ENCODE measurements around the gene XYLT1.

Gene XYLT1

DNA sequence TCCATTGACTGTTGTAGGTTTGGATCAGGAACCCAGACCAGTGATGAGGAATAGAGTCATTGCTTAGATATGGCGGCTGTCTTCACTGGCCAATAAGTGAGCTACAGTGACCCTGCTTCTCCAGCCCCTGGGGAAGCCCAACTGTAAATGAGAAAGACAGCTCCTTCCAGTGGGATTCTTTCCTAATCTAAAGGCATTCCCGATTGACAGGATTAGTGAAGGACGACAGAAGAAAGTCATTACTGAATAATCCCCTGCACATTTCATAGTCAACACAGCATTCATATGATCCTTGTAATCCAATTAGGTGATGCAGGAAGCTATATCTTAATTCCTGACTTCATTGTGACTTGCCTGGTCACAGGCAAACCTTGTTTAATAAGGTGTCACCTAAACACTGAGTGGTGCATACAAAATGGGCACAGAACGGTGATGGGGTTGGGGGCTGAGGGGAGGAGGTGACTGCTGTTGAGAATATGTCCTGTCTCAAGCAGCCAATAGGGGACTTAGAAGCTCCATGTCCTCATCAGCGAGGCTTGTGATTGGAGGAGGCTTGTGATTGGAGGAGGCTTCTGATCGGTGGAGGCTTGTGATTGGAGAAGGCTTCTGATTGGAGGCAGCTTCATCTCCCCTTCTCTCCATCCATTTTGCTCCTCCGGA, 242.6 kb downstream of the XYLT1 start:
- DNase-seq (ENCODE audit: low read depth in 2 of 2), result no peak

- DNase-seq (ENCODE audit: low read depth in 2 of 2), result no peak
Measured at GRCh38 chr16:17227278-17227677, 243.5 kb downstream of the XYLT1 start.

- no peak for DNase-seq (ENCODE audit: low read depth in 2 of 2)
Measured at GRCh38 chr16:17225541-17225940, 245.2 kb downstream of the XYLT1 start.

DNA sequence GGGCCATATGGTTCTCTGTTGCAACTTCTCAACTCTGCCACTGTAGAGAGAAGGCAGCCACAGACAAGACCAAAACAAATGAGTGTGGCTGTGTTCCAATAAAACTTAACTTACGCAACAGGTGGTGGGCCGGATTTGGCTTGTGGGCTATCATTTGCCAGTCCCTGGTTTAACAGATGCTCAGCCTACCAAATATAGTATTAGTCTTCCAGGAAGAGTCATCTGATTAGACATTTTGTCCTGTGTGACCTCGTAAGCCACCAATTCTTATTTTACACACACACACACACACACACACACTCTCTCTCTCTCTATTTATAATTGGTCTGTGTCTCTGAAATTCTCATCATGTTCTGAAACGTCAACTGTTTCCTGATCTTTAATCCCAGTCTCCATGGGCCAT, 245.9 kb downstream of the XYLT1 start:
- DNase-seq (ENCODE audit: low read depth in 2 of 2), result no peak

GRCh38 chr16:17224350-17224749, 246.4 kb downstream of the XYLT1 start:
- no peak for DNase-seq (ENCODE audit: low read depth in 2 of 2)

- DNase-seq (ENCODE audit: low read depth in 2 of 2), result no peak
Measured at GRCh38 chr16:17223576-17223975, 247.2 kb downstream of the XYLT1 start.

GRCh38 chr16:17222871-17223401, 247.8 kb downstream of the XYLT1 start:
- no peak for DNase-seq (ENCODE audit: low read depth in 2 of 2)

DNA sequence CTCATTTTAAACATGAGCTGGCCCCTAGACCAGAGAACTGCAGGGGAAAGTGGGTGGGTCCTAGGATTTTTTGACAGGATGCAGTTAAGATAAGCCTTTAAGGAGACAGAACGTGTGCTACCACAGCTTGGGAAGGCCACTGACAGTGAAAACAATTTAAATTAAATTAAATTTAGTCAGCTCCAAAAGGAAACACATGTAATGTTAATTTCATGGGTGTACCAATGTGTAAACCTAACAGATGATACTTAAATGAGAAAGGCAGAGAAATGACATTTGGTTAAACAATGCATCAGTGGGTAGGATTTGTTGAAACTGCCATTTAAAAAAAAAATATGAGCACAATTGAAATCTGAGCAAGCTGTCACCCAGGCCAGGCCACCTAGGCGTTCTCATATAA, 250.8 kb downstream of the XYLT1 start:
- DNase-seq (ENCODE audit: low read depth in 2 of 2), result no peak

- DNase-seq (ENCODE audit: low read depth in 2 of 2), result no peak
Measured at GRCh38 chr16:17215936-17216335, 254.8 kb downstream of the XYLT1 start.

DNA sequence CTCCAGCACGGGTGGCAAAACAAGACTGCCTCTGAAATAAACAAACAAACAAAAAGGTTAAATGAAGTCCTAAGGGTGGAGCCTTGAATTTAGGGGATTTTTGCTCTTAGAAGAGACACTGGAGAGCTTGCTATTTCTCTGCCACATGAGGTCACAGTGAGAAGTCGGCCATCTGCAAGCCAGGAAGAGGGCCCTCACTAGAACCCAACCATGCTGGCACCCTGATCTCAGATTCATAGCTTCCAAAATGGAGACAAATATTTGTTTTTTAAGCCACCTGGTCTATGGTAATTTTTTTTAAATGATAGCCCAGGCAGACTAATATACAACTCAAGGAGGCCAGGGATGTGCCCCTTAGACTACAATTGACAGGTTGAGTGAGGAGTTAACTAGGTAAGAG, 255.5 kb downstream of the XYLT1 start:
- DNase-seq (ENCODE audit: low read depth in 2 of 2), result no peak

DNA sequence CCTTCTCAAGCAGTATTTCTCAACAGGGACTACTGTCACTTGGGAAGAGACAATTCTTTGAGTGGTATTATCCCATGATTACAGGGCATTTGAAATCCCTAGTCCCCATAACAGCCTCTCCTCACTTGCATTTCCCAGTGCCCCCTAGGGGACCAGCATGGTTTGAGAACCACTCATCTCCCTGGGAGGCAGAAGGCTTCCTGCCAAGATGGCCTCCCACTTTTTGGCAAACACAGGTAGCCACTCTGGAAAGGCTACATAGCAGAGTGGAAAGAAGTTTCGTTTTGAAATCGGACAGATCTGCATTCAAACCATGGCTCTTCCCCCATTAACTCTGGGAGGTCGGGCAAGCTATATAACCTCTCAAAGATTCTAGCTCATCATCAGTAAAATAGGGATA, 256.8 kb downstream of the XYLT1 start:
- DNase-seq (ENCODE audit: low read depth in 2 of 2), result no peak

DNA sequence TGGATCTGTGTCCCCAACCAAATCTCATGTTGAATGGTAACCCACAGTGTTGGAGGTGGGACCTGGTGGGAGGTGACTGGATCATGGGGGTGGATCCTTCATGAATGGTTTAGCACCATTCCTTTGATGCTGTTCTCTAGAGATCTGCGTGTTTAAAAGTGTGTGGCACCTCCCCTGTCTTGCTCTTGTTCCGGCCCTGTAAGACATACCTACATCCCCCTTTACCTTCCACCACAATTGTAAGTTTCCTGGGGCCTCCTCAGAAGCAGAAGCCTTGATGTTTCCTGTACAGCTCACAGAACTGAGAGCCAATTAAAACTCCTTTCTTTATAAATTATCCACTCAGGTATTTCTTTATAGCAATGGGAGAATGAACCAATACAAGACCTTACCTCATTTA, 257.7 kb downstream of the XYLT1 start:
- DNase-seq (ENCODE audit: low read depth in 2 of 2), result no peak

GRCh38 chr16:17212606-17213005, 258.2 kb downstream of the XYLT1 start:
- no peak for DNase-seq (ENCODE audit: low read depth in 2 of 2)

DNA sequence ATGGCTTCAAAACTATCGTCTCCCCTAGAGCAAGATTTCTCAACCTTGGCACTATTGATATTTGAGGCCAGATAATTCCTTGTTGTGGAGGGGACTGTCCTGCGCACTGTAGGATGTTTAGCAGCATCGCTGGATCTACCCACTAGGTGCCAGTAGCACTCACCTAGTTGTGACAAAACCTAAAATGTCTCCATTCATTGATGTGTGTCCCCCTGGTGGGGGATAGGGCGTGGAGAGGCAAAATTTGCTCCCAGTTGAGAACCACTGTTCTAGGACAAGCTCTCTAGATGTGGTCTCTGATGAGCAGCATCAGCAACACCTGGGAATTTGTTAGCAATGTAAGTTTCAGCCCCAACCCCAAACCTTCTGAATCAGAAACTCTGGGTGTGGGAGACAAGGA, 259.0 kb downstream of the XYLT1 start:
- peak in 1 of 2 experiments; percentile 11 for DNase-seq (ENCODE audit: low read depth in 2 of 2)

GRCh38 chr16:17206712-17207111, 264.0 kb downstream of the XYLT1 start:
- DNase-seq (ENCODE audit: low read depth in 2 of 2), result no peak

- DNase-seq (ENCODE audit: low read depth in 2 of 2), result no peak
Measured at GRCh38 chr16:17205279-17206211, 265.2 kb downstream of the XYLT1 start.

GRCh38 chr16:17204644-17205043, 266.1 kb downstream of the XYLT1 start:
- no peak for DNase-seq (ENCODE audit: low read depth in 2 of 2)

DNA sequence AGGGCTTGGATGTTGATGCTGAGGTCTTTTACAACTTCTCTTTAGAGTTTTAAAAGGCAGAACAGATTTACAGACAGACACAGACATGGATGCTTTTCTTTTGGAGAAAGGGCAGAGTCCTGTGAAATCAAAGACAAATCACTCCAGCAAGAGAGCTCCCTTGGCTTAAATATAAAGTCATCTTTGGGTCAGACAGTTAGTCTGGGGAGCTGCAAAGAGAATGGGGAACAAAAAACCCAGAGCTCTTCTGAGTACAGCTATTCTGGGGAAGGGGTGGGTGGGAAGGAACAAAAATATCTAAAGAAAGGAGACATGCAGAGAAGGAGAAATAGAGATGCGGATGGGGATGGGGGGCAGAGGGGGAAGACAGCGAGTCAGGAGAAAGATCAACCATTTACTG, 266.6 kb downstream of the XYLT1 start:
- DNase-seq (ENCODE audit: low read depth in 2 of 2), result no peak

DNA sequence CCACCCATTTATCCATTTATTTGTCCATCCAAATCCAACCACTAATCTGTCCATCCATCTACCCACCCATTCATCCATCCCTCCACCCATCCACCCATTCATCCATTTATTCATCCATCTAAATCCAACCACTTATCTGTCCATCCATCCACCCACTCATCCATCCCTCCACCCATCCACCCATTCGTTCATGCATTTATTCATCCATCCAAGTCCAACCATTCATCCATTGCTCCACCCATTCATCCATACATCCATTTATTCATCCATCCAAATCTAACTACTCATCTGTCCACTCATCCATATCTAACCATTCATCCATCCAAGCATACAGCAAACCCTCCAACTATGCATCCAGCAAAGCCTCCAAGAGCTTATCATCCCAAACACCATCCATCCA, 267.3 kb downstream of the XYLT1 start:
- DNase-seq (ENCODE audit: low read depth in 2 of 2), result no peak

DNA sequence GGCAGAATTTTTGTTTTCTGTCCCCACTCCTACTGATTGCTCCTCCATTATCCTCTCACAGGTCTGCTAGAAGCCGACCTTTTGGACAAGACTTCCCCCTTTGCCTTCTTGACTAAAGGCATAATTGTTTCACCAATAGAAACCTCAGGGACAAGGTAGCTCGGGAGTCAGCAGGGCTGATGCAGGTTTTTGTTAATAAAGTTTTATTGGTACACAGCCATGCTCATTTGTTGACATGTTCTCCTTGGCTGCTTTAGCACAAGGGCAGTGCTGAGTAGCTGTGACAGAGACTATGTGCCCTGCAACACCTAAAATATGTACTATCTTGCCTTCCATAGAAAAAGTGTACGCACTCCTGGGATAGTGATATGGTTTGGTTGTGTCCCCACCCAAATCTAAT, 271.6 kb downstream of the XYLT1 start:
- no peak for DNase-seq (ENCODE audit: low read depth in 2 of 2)

- DNase-seq (ENCODE audit: low read depth in 2 of 2), result no peak
Measured at GRCh38 chr16:17196526-17196925, 274.2 kb downstream of the XYLT1 start.

DNA sequence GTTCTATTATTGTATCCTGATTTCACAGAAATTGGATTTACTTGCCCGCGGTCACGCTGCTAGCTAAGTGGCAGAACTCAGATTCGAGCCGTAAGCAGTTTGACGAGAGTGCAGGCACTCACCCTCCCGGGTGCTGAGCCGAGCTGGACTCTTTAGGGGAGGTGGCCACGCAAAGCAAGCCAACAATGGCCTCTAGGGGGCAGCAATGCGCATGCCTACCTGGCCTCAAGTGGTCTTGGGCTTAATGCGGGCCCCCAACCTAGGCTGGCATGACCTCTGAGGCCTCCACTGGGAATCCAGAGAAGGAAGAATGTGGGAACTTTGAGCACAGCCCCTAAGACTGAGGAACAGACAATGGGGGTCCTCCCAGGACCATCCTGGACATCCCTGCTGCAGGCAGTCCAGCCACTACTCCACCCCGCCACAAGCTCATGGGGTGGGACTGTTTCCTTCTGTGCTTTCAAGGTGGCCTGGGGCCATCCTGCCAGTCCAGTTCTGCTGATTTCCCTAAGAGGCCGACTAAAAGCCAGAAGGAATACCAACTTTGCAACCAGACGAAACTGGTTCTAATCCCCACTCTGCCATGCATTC, 276.5 kb downstream of the XYLT1 start:
- peak; percentile 24 to 47 for DNase-seq (ENCODE audit: low read depth in 2 of 2)
